Measurements from ENCODE around the gene CNGA2. TPM values are rescaled to one million over a fixed set of nuclear protein-coding genes. Genes with fewer than 3 reads are reported as not detected.

Gene CNGA2
- total RNA-seq, 4 donors from 2014 or later = not detected

- 74 to 90% methylated on average over 4 to 6 of the region's 7 CpGs for WGBS, 2 donors
- H3K4me3 ChIP-seq (replicated peaks in 1 of 3) = no peak overlapping the region
- H3K36me3 ChIP-seq = no peaks in the 10 kb centered on the region
- no peak overlapping the region for H3K27ac ChIP-seq
- no peaks in the 10 kb centered on the region for H3K4me1 ChIP-seq
- H3K27me3 ChIP-seq = no peaks in the 10 kb centered on the region
- TF ChIP-seq POLR2A (IDR thresholded peaks at IDR 0.05) (no peak), CTCF (IDR thresholded peaks at IDR 0.05) (no peak)
- intact Hi-C loops (cut with DNase I) = no loop called here
- DNase-seq = no peak
- no peaks in the 10 kb centered on the region for H3K9me3 ChIP-seq
Observed at GRCh38 chrX:151702741-151703340, 31.7 kb upstream of the CNGA2 start.

- H3K4me3 ChIP-seq (replicated peaks in 1 of 3) = no peak overlapping the region
- no peak overlapping the region for H3K27ac ChIP-seq
- no peaks in the 10 kb centered on the region for H3K4me1 ChIP-seq
- peak; percentile 15 to 49 for DNase-seq
- H3K36me3 ChIP-seq = no peaks in the 10 kb centered on the region
- H3K9me3 ChIP-seq = no peaks in the 10 kb centered on the region
- no peaks in the 10 kb centered on the region for H3K27me3 ChIP-seq
- intact Hi-C loops (cut with DNase I) = no loop called here
- no peak for TF ChIP-seq POLR2A (IDR thresholded peaks at IDR 0.05)
- no peak for TF ChIP-seq CTCF (IDR thresholded peaks at IDR 0.05)
- 14 to 19% methylated on average over 4 to 7 of the region's 7 CpGs for WGBS, 2 donors
Observed at GRCh38 chrX:151703487-151703886, 31.1 kb upstream of the CNGA2 start.

GRCh38 chrX:151704041-151704663 is 30.4 kb upstream of the CNGA2 start:
- DNase-seq = no peak
- no peak overlapping the region for H3K27ac ChIP-seq
- 32 to 50% methylated on average over 8 to 12 of the region's 13 CpGs for WGBS, 2 donors
- H3K4me1 ChIP-seq = no peaks in the 10 kb centered on the region
- no peaks in the 10 kb centered on the region for H3K9me3 ChIP-seq
- H3K4me3 ChIP-seq (replicated peaks in 1 of 3) = no peak overlapping the region
- no peaks in the 10 kb centered on the region for H3K27me3 ChIP-seq
- no peaks in the 10 kb centered on the region for H3K36me3 ChIP-seq
- TF ChIP-seq CTCF (IDR thresholded peaks at IDR 0.05) = no peak
- no peak for TF ChIP-seq POLR2A (IDR thresholded peaks at IDR 0.05)
- intact Hi-C loops (cut with DNase I) = no loop called here

GRCh38 chrX:151708821-151709220 is 25.7 kb upstream of the CNGA2 start:
- no peaks in the 10 kb centered on the region for H3K27me3 ChIP-seq
- H3K36me3 ChIP-seq = no peaks in the 10 kb centered on the region
- WGBS, 2 donors = 70 to 94% methylated on average over 7 of the region's 7 CpGs
- H3K4me3 ChIP-seq (replicated peaks in 1 of 3) = no peak overlapping the region
- no peaks in the 10 kb centered on the region for H3K9me3 ChIP-seq
- intact Hi-C loops (cut with DNase I) = no loop called here
- H3K27ac ChIP-seq = no peak overlapping the region
- no peak for TF ChIP-seq POLR2A (IDR thresholded peaks at IDR 0.05)
- no peak for TF ChIP-seq CTCF (IDR thresholded peaks at IDR 0.05)
- no peaks in the 10 kb centered on the region for H3K4me1 ChIP-seq
- DNase-seq = no peak

GRCh38 chrX:151710457-151710856 is 24.1 kb upstream of the CNGA2 start:
- no peaks in the 10 kb centered on the region for H3K4me1 ChIP-seq
- no peak overlapping the region for H3K4me3 ChIP-seq (replicated peaks in 1 of 3)
- H3K9me3 ChIP-seq = no peaks in the 10 kb centered on the region
- WGBS, 2 donors = 85 to 95% methylated on average over 2 of the region's 2 CpGs
- intact Hi-C loops (cut with DNase I) = no loop called here
- no peak overlapping the region for H3K27ac ChIP-seq
- no peak for DNase-seq
- no peaks in the 10 kb centered on the region for H3K27me3 ChIP-seq
- TF ChIP-seq POLR2A (IDR thresholded peaks at IDR 0.05) (no peak), CTCF (IDR thresholded peaks at IDR 0.05) (no peak)
- no peaks in the 10 kb centered on the region for H3K36me3 ChIP-seq
